ENCODE results near the gene FCAR. TPM values are rescaled to one million over a fixed set of nuclear protein-coding genes. Genes with fewer than 3 reads are reported as not detected.
"Not testable (repeated sequence)": the region's sequence is repeated elsewhere in the genome, so short reads cannot be mapped to it uniquely, and the experiment has no call there.

The FCAR gene
- total RNA-seq, 2 donors from 2014 or later: 0.88 TPM; not detected in 1

GRCh38 chr19:54893406-54893805 lies 19.4 kb downstream of the FCAR start:
- Histone ChIP-seq H3K9me3 (no peaks in the 10 kb centered on the region), H3K27me3 (no peaks in the 10 kb centered on the region), H3K4me1 (no peaks in the 10 kb centered on the region), H3K36me3 (no peaks in the 10 kb centered on the region), H3K27ac (no peak overlapping the region), H3K9ac (ENCODE audit: low read depth in 2 of 2, low read length in 2 of 2) (no peak overlapping the region), H3K4me3 (no peak overlapping the region)
- DNase-seq: no peak
- TF ChIP-seq, protein P1, sequence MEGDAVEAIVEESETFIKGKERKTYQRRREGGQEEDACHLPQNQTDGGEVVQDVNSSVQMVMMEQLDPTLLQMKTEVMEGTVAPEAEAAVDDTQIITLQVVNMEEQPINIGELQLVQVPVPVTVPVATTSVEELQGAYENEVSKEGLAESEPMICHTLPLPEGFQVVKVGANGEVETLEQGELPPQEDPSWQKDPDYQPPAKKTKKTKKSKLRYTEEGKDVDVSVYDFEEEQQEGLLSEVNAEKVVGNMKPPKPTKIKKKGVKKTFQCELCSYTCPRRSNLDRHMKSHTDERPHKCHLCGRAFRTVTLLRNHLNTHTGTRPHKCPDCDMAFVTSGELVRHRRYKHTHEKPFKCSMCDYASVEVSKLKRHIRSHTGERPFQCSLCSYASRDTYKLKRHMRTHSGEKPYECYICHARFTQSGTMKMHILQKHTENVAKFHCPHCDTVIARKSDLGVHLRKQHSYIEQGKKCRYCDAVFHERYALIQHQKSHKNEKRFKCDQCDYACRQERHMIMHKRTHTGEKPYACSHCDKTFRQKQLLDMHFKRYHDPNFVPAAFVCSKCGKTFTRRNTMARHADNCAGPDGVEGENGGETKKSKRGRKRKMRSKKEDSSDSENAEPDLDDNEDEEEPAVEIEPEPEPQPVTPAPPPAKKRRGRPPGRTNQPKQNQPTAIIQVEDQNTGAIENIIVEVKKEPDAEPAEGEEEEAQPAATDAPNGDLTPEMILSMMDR (IDR thresholded peaks at IDR 0.05): no peak
- intact Hi-C loops (cut with DNase I): no loop called here

DNA sequence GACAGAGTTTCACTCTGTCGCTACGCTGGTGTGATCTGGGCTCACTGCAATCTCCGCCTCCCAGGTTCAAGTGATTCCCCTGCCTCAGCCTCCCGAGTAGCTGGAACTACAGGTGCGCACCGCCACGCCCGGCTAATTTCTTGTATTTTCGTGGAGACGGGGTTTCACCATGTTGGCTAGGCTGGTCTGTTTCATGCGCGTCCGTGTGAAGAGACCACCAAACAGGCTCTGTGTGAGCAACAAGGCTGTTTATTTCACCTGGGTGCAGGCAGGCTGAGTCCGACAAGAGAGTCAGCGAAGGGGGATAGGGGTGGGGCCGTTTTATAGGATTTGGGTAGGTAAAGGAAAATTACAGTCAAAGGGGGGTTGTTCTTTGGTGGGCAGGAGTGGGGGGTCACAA lies 20.1 kb downstream of the FCAR start:
- H3K9me3 ChIP-seq; H3K27me3 ChIP-seq; H3K36me3 ChIP-seq; H3K9ac ChIP-seq (ENCODE audit: low read depth in 2 of 2, low read length in 2 of 2); DNase-seq; H3K27ac ChIP-seq; intact Hi-C loops (cut with DNase I); H3K4me1 ChIP-seq; H3K4me3 ChIP-seq: not testable (repeated sequence)

GRCh38 chr19:54896036-54896435 lies 22.0 kb downstream of the FCAR start:
- no peaks in the 10 kb centered on the region for H3K9me3 ChIP-seq
- no peak overlapping the region for H3K27ac ChIP-seq
- no peak overlapping the region for H3K4me3 ChIP-seq
- H3K9ac ChIP-seq (ENCODE audit: low read depth in 2 of 2, low read length in 2 of 2): no peak overlapping the region
- H3K4me1 ChIP-seq: no peaks in the 10 kb centered on the region
- H3K27me3 ChIP-seq: no peaks in the 10 kb centered on the region
- intact Hi-C loops (cut with DNase I): no loop called here
- TF ChIP-seq, protein P1 (IDR thresholded peaks at IDR 0.05): no peak
- no peak for DNase-seq
- H3K36me3 ChIP-seq: no peaks in the 10 kb centered on the region

GRCh38 chr19:54898685-54899084 lies 24.6 kb downstream of the FCAR start:
- H3K4me3 ChIP-seq; H3K4me1 ChIP-seq; H3K36me3 ChIP-seq; intact Hi-C loops (cut with DNase I); H3K9me3 ChIP-seq; H3K27me3 ChIP-seq; H3K27ac ChIP-seq; DNase-seq; H3K9ac ChIP-seq (ENCODE audit: low read depth in 2 of 2, low read length in 2 of 2): not testable (repeated sequence)

DNA sequence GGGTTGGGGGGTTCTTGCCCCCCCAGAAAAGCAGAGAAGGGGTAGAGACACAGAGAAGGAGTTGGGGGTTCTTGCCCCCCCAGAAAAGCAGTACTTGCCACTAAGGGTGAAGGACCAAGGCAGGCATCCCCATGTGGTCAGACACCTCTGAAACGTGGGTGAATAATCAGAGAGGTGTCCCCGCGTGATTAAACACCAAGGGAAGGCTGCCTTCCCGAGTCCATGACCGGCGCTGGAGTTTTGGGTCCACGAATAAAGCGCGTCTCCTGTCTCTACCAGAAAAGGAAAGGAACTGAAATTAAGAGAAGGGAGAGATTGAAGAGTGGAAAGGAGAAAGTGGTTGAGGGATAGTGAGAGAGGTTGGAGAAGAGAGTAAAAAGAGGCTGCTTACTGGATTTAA lies 25.6 kb downstream of the FCAR start:
- H3K27me3 ChIP-seq; H3K9ac ChIP-seq (ENCODE audit: low read depth in 2 of 2, low read length in 2 of 2); DNase-seq; H3K4me3 ChIP-seq; H3K36me3 ChIP-seq; intact Hi-C loops (cut with DNase I); H3K9me3 ChIP-seq; H3K4me1 ChIP-seq; H3K27ac ChIP-seq: not testable (repeated sequence)

- DNase-seq; intact Hi-C loops (cut with DNase I): not testable (repeated sequence)
Measured at GRCh38 chr19:54901153-54901552, 27.1 kb downstream of the FCAR start.

GRCh38 chr19:54902061-54902460 lies 28.0 kb downstream of the FCAR start:
- Histone ChIP-seq H3K36me3 (no peaks in the 10 kb centered on the region), H3K27ac (no peak overlapping the region), H3K9ac (ENCODE audit: low read depth in 2 of 2, low read length in 2 of 2) (no peak overlapping the region), H3K27me3 (no peaks in the 10 kb centered on the region), H3K4me1 (no peaks in the 10 kb centered on the region), H3K4me3 (no peak overlapping the region), H3K9me3 (no peaks in the 10 kb centered on the region)
- DNase-seq: no peak
- intact Hi-C loops (cut with DNase I): no loop called here
- TF ChIP-seq, protein P1 (IDR thresholded peaks at IDR 0.05): no peak

More at GRCh38 chr19:54901153-54901552, 27.1 kb downstream of the FCAR start:
- H3K27ac ChIP-seq; H3K9me3 ChIP-seq; H3K4me3 ChIP-seq; H3K4me1 ChIP-seq; H3K9ac ChIP-seq (ENCODE audit: low read depth in 2 of 2, low read length in 2 of 2); H3K36me3 ChIP-seq; H3K27me3 ChIP-seq: not testable (repeated sequence)

DNA sequence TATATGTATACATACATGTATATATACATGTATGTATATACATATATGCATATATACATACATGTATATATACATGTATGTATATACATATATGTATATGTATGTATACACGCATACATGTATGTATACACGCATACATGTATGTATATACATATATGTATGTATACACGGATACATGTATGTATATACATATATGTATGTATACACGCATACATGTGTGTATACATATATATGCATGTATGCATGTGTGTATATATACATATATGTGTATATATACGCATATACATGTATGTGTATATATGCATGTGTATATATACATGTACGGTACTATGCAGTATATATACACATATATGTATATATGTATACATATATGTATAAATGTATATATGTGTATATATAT lies 29.3 kb downstream of the FCAR start:
- no peak for DNase-seq
- TF ChIP-seq, protein P1 (IDR thresholded peaks at IDR 0.05): no peak
- no peak overlapping the region for H3K9ac ChIP-seq (ENCODE audit: low read depth in 2 of 2, low read length in 2 of 2)
- H3K4me3 ChIP-seq: no peak overlapping the region
- no peaks in the 10 kb centered on the region for H3K4me1 ChIP-seq
- no peak overlapping the region for H3K27ac ChIP-seq
- no peaks in the 10 kb centered on the region for H3K9me3 ChIP-seq
- no peaks in the 10 kb centered on the region for H3K36me3 ChIP-seq
- intact Hi-C loops (cut with DNase I): no loop called here
- no peaks in the 10 kb centered on the region for H3K27me3 ChIP-seq

DNA sequence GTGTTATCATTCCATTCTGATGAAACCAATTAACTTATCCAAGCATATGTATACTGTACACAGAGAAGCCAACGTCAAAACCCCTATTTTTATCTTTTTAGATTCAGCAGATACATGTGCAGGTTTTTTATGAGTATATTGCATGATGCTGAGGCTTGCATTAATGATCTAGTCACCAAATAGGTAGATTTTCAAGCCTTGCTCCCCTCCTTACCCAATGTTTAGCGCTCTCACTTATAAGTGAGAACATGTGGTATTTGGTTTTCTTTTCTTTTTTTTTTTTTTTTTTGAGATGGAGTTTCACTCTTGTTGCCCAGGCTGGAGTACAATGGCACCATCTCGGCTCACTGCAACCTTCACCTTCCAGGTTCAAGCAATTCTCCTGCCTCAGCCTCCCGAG lies 30.2 kb downstream of the FCAR start:
- H3K27me3 ChIP-seq; H3K9ac ChIP-seq (ENCODE audit: low read depth in 2 of 2, low read length in 2 of 2); DNase-seq; intact Hi-C loops (cut with DNase I); H3K27ac ChIP-seq; H3K4me3 ChIP-seq; H3K36me3 ChIP-seq; H3K4me1 ChIP-seq; H3K9me3 ChIP-seq: not testable (repeated sequence)

Data from colonic mucosa (tissue), 4 donors.